Mesenchymal stem cell (in vitro differentiated cells and primary cell): ENCODE results near the gene CLASP2.

Source experiments
- DNase-seq: peaks from one replicate; pipeline ENCODE4 v3.0.0-alpha.2; 2013
- H2AFZ ChIP-seq: one replicate; pipeline ENCODE4 v1.6.1; 2013; ENCODE audit warnings: low read depth, mild to moderate bottlenecking, control low read depth, inconsistent platforms, low read length, moderate library complexity
- H2AK5ac ChIP-seq: 2 replicates; pipeline ENCODE4 v1.6.1; 2013; ENCODE audit warnings: low read length, moderate library complexity, mild to moderate bottlenecking, inconsistent platforms; ENCODE audit not compliant: severe bottlenecking
- H2BK120ac ChIP-seq: one replicate; pipeline ENCODE4 v1.6.1; 2013; ENCODE audit warnings: low read depth, mild to moderate bottlenecking, inconsistent platforms, low read length, moderate library complexity
- H2BK12ac ChIP-seq, 2 experiments: one replicate each; pipeline ENCODE4 v1.6.1; 2013; ENCODE audit warnings: inconsistent platforms in 2 of 2, low read length in 2 of 2, mild to moderate bottlenecking in 2 of 2, moderate library complexity in 2 of 2, control low read depth in 1 of 2
- H2BK15ac ChIP-seq: one replicate; pipeline ENCODE4 v1.6.1; 2013; ENCODE audit warnings: mild to moderate bottlenecking, low read depth, inconsistent platforms; ENCODE audit not compliant: poor library complexity, severe bottlenecking
- H2BK5ac ChIP-seq: 2 replicates; pipeline ENCODE4 v1.6.1; 2013; ENCODE audit warnings: low read depth, mild to moderate bottlenecking, low read length, control low read depth, inconsistent platforms; ENCODE audit not compliant: poor library complexity, severe bottlenecking
- H3K14ac ChIP-seq, 2 experiments: one replicate each; pipeline ENCODE4 v1.6.1; 2013; ENCODE audit warnings: inconsistent platforms in 2 of 2, low read length in 2 of 2, control low read depth in 1 of 2, mild to moderate bottlenecking in 1 of 2, moderate library complexity in 1 of 2
- H3K18ac ChIP-seq, 2 experiments: one replicate each; pipeline ENCODE4 v1.6.1; 2013; ENCODE audit warnings: inconsistent platforms in 2 of 2, low read length in 2 of 2, control low read depth in 1 of 2, low read depth in 1 of 2, mild to moderate bottlenecking in 1 of 2
- H3K23ac ChIP-seq, 2 experiments: one replicate each; pipeline ENCODE4 v1.6.1; 2013; ENCODE audit warnings: inconsistent platforms in 2 of 2, low read length in 2 of 2, mild to moderate bottlenecking in 2 of 2, moderate library complexity in 2 of 2, control low read depth in 1 of 2
- H3K27ac ChIP-seq: 2 replicates; pipeline ENCODE4 v1.5.1; 2013; ENCODE audit warnings: mild to moderate bottlenecking, moderate library complexity, low read length, control low read depth, inconsistent platforms; ENCODE audit not compliant: poor library complexity, severe bottlenecking
- H3K27me3 ChIP-seq, 2 experiments: 2 replicates each; pipeline versions ENCODE4 v1.6.1 to v1.7.0; 2013; ENCODE audit warnings: low read length in 2 of 2, mild to moderate bottlenecking in 2 of 2, moderate library complexity in 2 of 2, control low read depth in 1 of 2, inconsistent platforms in 1 of 2; ENCODE audit not compliant: control insufficient read depth in 1 of 2, insufficient read depth in 1 of 2
- H3K36me3 ChIP-seq, 2 experiments: 2 replicates each; pipeline versions ENCODE4 v1.6.1 to v1.7.0; 2013; ENCODE audit warnings: low read length in 2 of 2, control low read depth in 1 of 2, inconsistent platforms in 1 of 2, low read depth in 1 of 2, mild to moderate bottlenecking in 1 of 2; ENCODE audit not compliant: insufficient read depth in 2 of 2, control insufficient read depth in 1 of 2
- H3K4ac ChIP-seq, 2 experiments: one replicate each; pipeline ENCODE4 v1.6.1; 2013; ENCODE audit warnings: inconsistent platforms in 2 of 2, low read length in 2 of 2, mild to moderate bottlenecking in 2 of 2, moderate library complexity in 2 of 2, control low read depth in 1 of 2, low read depth in 1 of 2
- H3K4me1 ChIP-seq: 2 replicates; pipeline ENCODE4 v1.6.1; 2013; ENCODE audit warnings: low read depth, low read length, control low read depth; ENCODE audit not compliant: control insufficient read depth, insufficient read depth
- H3K4me2 ChIP-seq: 2 replicates; pipeline ENCODE4 v1.6.1; 2013; ENCODE audit warnings: low read length, mild to moderate bottlenecking, inconsistent platforms; ENCODE audit not compliant: poor library complexity, severe bottlenecking
- H3K4me3 ChIP-seq, 2 experiments: 2 replicates each; pipeline versions ENCODE4 v1.5.1 to v1.7.0; 2013; ENCODE audit warnings: low read length in 2 of 2, mild to moderate bottlenecking in 2 of 2, control low read depth in 1 of 2, low read depth in 1 of 2; ENCODE audit not compliant: insufficient read depth in 1 of 2
- H3K79me1 ChIP-seq: replicated peaks from 2 replicates; pipeline ENCODE4 v1.6.1; 2013; ENCODE audit warnings: mild to moderate bottlenecking, control low read depth, low read length, inconsistent platforms; ENCODE audit not compliant: poor library complexity, severe bottlenecking
- H3K9ac ChIP-seq: 2 replicates; pipeline ENCODE4 v1.7.0; 2013; ENCODE audit warnings: mild to moderate bottlenecking, low read length, moderate library complexity
- H3K9me3 ChIP-seq: 2 replicates; pipeline ENCODE4 v1.7.0; 2013; ENCODE audit warnings: mild to moderate bottlenecking, low read length; ENCODE audit not compliant: control insufficient read depth
- H4K8ac ChIP-seq: one replicate; pipeline ENCODE4 v1.6.1; 2013; ENCODE audit warnings: inconsistent platforms, mild to moderate bottlenecking, low read length, moderate library complexity
- H4K91ac ChIP-seq: one replicate; pipeline ENCODE4 v1.6.1; 2013; ENCODE audit warnings: mild to moderate bottlenecking, low read length, inconsistent platforms
- WGBS: methylation state at CpG from one replicate; pipeline ENCODE4 v1.1.7; 2013; ENCODE audit warnings: mixed read lengths; 5-methylcytosine and 5-hydroxymethylcytosine counted together

CLASP2 gene

DNA sequence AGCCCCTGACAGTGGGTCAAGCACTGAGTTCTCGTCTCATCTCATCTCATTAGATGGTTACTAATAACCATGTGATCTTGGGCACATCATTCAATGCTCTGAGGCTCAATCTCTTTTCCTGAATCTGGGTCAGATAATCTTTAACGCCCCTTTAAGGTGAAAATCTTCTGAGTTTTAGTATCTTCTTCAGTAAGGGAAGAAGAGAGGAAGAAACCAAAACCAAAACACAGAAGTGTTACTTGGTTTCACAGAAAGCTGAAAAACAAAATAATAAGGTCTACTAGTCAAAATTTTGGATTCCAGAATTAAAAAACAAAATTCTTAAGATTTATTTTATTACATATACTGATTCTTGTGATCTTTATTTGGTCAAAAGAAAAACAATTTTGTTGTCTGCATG is 78.2 kb downstream of the CLASP2 start:
- no peak for DNase-seq
- Histone ChIP-seq H2BK12ac (no peak overlapping the region), H3K27me3 (no peaks in the 10 kb centered on the region), H3K14ac (no peak overlapping the region), H2AK5ac (no peak overlapping the region), H3K27ac (no peak overlapping the region), H3K4ac (no peak overlapping the region), H3K9me3 (no peaks in the 10 kb centered on the region), H2BK120ac (no peak overlapping the region), H2BK5ac (no peak overlapping the region), H3K18ac (no peak overlapping the region), H2BK15ac (no peak overlapping the region), H4K91ac (no peak overlapping the region), H3K79me1 (peaks cover 5% of the 10 kb centered on the region), H3K9ac (no peak overlapping the region), H3K4me3 (no peak overlapping the region), H3K4me2 (no peak overlapping the region), H3K36me3 (peaks cover 0 to 13% of the 10 kb centered on the region in 2 experiments), H3K4me1 (no peaks in the 10 kb centered on the region), H4K8ac (no peak overlapping the region), H3K23ac (no peak overlapping the region), H2AFZ (no peak overlapping the region)
- WGBS = 98% methylated on average over 2 of the region's 2 CpGs

DNA sequence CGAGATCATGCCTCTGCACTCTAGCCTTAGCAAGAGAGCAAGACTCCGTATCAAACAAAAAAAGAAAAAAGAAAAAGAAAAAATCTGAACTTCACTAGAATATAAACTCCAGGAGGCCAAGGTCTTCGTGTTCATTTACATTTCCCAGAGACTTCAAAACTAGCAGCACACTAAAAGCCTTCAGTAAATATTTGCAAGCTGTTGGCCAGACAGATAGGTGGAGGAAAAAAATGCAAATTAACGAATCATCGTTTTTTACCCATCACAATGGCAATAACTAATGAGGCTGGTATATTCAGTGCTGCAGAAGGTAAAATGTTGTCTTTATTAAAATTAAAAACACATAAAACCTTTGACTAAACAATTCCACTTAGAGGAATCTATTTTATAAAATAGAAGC is 80.6 kb downstream of the CLASP2 start:
- Histone ChIP-seq H2BK120ac (no peak overlapping the region), H4K91ac (no peak overlapping the region), H3K79me1 (peaks cover 6% of the 10 kb centered on the region), H2AK5ac (no peak overlapping the region), H3K23ac (no peak overlapping the region), H3K14ac (no peak overlapping the region), H2BK5ac (no peak overlapping the region), H2BK12ac (no peak overlapping the region), H3K4ac (no peak overlapping the region), H3K9ac (no peak overlapping the region), H3K36me3 (peaks cover 0 to 7% of the 10 kb centered on the region in 2 experiments), H2AFZ (no peak overlapping the region), H3K4me3 (no peak overlapping the region), H3K4me2 (no peak overlapping the region), H3K4me1 (no peaks in the 10 kb centered on the region), H3K9me3 (no peaks in the 10 kb centered on the region), H3K18ac (no peak overlapping the region), H4K8ac (no peak overlapping the region), H3K27ac (no peak overlapping the region), H3K27me3 (no peaks in the 10 kb centered on the region), H2BK15ac (no peak overlapping the region)
- WGBS = 93% methylated on average over 3 of the region's 5 CpGs
- DNase-seq = no peak

DNA sequence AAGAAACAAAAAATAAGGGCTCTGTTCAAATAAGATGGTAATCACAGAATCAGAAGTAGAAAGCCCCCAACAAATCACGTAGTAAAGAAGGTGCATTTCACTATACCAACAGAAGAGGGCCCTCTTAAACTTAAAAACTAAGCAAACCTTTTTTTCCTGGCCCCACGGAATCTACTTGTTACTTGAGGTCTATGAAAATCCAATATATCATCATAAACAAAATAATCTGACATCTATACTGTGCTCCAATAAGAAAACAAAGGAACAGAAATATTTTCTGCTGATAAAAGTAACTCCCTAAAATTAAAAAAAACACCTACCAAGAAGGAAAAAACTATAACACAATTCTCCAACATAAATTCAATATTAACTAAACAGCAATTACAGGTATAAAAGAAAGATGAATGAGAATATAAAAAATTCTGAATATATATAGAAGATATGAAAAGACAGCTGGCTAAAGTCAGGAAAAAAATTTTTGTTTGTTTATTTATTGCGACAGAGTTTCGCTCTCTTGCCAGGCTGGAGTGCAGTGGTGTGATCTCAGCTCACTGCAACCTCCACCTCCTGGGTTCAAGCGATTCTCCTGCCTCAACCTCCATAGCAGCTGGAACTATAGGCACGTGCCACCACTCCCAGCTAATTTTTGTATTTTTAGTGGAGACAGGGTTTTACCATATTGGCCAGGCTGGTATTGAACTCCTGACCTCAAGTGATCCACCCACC is 81.8 kb downstream of the CLASP2 start:
- H3K4me1 ChIP-seq = no peaks in the 10 kb centered on the region
- no peak overlapping the region for H3K23ac ChIP-seq
- no peak overlapping the region for H3K4ac ChIP-seq
- no peak overlapping the region for H3K14ac ChIP-seq
- H2BK120ac ChIP-seq = no peak overlapping the region
- DNase-seq = peak; percentile 73
- no peak overlapping the region for H2AK5ac ChIP-seq
- no peak overlapping the region for H4K8ac ChIP-seq
- H4K91ac ChIP-seq = no peak overlapping the region
- peaks cover 6% of the 10 kb centered on the region for H3K79me1 ChIP-seq
- no peak overlapping the region for H2BK5ac ChIP-seq
- no peak overlapping the region for H2BK12ac ChIP-seq
- no peak overlapping the region for H3K27ac ChIP-seq
- WGBS = 58% methylated on average over 6 of the region's 6 CpGs
- no peak overlapping the region for H3K4me3 ChIP-seq
- H3K9ac ChIP-seq = peak overlapping the region; percentile 5
- H3K18ac ChIP-seq = no peak overlapping the region
- no peaks in the 10 kb centered on the region for H3K9me3 ChIP-seq
- H3K36me3 ChIP-seq = peaks cover 0 to 7% of the 10 kb centered on the region in 2 experiments
- H2BK15ac ChIP-seq = no peak overlapping the region
- no peaks in the 10 kb centered on the region for H3K27me3 ChIP-seq
- no peak overlapping the region for H2AFZ ChIP-seq
- no peak overlapping the region for H3K4me2 ChIP-seq

DNA sequence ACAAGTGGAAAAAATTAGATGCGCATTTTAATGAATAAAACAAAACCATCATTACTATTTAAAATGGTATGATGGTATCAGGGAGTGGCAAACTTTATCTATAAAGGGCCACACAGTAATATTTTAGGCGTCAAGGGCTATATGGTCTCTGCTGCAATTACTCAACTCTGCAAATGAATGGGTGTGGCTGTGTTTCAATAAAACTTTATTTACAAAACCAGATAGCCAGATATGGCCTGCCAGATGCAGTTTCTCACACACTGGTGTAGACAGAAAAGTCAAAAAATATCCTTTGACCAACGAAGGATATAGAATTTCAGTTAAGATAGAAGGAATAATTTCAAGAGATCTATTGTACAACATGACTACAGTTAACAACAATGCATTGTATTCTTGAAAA is 83.8 kb downstream of the CLASP2 start:
- Histone ChIP-seq H3K4me3 (no peak overlapping the region), H2BK5ac (no peak overlapping the region), H2AK5ac (no peak overlapping the region), H3K4me1 (no peaks in the 10 kb centered on the region), H2BK12ac (no peak overlapping the region), H3K27me3 (no peaks in the 10 kb centered on the region), H3K4me2 (no peak overlapping the region), H3K79me1 (peaks cover 7% of the 10 kb centered on the region), H3K36me3 (peaks cover 0 to 13% of the 10 kb centered on the region in 2 experiments), H4K91ac (no peak overlapping the region), H2AFZ (no peak overlapping the region), H2BK15ac (no peak overlapping the region), H3K9ac (no peak overlapping the region), H3K4ac (no peak overlapping the region), H3K18ac (no peak overlapping the region), H3K9me3 (no peaks in the 10 kb centered on the region), H3K14ac (no peak overlapping the region), H2BK120ac (no peak overlapping the region), H4K8ac (no peak overlapping the region), H3K23ac (no peak overlapping the region), H3K27ac (no peak overlapping the region)
- WGBS = no CpG with 5 or more reads among the region's 3 CpGs
- DNase-seq = no peak
